Measurements from ENCODE around the gene RAB43.
"Not testable (repeated sequence)": the region's sequence is repeated elsewhere in the genome, so short reads cannot be mapped to it uniquely, and the experiment has no call there.

RAB43 gene

DNA sequence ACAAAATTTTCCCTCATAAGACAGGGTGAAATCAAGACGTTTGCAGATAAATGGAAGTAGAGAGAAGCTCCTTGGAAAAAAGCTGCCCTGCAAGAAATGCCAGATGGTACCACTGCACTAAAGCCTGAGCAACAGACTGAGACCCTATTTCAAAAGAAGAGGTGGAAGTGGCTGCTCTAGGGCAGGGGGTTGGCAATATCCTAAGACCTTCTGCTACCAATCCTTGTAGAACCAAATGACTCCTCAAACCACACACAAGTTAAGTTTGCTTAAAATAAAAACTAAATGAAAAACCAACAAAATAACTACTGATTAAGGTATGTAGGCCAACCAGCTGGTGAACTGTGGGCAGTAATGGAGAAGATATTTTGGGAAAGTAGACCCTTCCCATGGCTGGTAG, 21.3 kb downstream of the RAB43 start:
- DNase-seq (ENCODE audit: low read depth in 1 of 2, low spot score in 1 of 2) = no peak

DNA sequence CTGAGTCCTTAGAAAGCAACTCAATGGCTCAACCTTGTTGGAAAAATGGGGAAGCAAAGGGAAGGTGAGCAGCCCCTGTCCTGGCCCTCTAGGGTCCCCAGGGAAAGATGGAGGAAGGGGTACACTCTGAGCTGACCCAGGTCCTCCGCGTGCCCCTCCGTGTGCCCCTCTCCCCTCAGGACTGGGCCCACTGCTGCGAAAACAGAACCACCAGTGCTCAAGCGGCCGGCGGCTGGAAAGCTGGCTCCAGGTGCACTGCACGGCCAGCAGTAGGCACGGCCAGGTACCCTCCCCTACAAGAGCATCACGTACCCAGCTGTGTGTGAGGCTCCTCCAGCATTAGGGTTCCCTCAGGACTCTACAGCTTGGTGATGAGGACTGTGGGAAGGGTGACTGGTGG, 26.3 kb downstream of the RAB43 start:
- no peak for DNase-seq (ENCODE audit: low read depth in 1 of 2, low spot score in 1 of 2)

DNA sequence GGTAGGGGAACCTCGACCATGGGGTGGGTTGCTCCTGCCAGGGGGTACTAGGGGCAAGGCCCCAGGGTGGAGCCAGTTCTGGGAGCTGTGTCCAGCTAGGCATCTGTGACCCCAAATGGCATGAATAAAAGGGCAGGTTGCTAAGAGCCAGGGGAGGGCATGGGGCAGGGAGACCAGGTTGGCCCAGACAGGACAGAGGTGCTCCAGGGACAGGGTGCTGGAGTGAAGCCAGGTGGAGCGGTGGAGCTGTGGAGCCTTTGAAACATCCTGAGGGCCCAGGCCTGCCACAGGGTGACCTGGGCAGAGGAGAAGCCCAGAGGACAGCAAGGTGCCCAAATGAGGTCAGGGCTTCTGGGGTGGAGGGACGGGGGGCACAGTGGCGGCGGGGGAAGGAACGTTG, 33.3 kb downstream of the RAB43 start:
- not testable (repeated sequence) for DNase-seq (ENCODE audit: low read depth in 1 of 2, low spot score in 1 of 2)

DNA sequence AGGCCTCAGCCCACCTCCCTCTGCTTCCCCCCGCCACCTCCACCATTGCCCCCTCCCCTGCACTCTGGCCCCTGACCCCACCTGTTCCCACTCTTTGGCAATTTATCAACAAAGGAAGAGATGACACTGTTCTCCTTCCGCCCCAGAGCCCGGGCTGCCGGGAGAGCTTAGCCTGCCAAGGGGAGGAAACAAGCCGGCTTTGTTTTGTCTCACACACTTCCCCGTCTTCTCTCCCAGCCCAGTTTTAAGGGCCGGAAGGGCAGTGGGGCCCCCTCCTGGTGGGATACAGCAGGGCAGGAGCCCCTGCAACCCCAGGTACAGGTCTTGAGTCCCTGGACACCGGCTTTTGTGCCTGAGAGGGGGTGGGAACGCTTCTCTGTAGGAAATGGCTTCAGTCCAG, 33.7 kb downstream of the RAB43 start:
- DNase-seq (ENCODE audit: low read depth in 1 of 2, low spot score in 1 of 2) = not testable (repeated sequence)

DNA sequence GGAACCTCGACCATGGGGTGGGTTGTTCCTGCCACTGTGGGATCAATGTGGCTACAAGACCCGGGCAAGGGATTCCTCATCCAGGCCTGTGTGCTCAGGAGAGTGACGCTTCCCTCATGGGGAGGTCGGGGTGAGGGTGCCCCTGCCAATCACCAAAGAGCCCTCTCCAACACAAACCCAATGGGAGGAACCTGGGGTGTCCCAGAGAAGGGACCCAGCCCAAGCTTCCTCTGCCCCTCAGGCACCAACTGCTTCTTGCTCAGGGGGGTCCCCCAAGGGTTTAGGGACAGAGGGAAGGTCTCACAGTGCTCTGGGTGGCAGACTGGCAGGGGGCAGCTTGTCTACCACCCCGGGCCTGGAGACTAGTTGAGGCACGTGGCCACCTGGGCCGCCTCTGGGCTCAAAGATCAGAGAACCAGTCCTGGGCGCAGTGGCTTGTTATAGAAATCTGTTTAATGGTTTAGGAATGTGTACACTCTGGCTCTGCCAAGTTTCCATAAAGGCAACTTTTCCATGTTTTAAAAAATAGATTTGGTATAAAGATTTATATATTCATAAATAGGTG, 34.4 kb downstream of the RAB43 start:
- no peak for DNase-seq (ENCODE audit: low read depth in 1 of 2, low spot score in 1 of 2)

DNA sequence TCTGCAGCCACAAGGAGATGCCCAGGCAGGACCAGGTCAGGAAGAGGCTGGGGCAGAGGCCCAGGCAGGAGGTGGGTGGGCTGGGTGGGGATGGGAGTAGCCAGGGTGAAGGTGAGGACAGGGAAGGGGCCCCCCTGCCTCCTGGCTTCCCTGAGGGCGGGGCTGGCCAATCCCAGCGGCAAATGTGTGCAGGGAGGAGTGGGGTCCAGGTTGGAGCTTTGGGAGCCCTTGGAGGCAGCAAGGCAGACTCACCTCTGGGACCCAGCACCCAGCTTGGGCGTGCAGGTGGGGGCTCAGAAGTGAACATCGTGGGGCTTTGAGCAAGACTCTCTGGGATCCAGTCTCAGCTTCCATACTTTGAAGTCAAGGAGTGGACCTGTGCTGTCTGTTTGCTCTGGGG, 35.8 kb downstream of the RAB43 start:
- DNase-seq (ENCODE audit: low read depth in 1 of 2, low spot score in 1 of 2) = no peak

DNA sequence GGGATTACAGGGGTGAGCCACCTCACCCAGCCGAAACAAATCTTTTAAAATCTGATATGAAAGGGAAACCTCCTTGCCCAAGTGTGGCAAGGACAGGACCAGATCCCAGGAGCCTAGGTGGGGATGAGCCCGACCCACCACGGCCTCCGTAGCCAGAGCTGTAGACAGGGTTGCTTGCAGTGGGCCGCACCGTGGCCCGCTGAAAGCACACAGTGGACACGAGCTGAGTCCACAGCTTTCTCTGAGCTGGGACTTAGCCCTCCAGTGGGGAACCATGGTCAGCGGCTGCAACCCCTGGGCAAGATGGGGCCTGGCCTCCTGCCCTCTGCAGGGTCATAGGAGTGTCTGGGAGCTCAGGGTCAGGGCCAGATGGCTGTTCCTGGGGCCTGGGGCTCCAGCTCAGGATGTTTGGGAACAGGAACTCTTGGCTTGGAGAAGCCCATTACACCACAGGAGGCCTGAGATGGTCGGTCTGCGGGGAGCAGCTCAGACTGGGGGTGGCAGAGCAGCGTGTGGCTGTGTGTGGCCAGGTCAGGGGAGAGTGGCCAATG, 36.4 kb downstream of the RAB43 start:
- DNase-seq (ENCODE audit: low read depth in 1 of 2, low spot score in 1 of 2) = no peak

DNA sequence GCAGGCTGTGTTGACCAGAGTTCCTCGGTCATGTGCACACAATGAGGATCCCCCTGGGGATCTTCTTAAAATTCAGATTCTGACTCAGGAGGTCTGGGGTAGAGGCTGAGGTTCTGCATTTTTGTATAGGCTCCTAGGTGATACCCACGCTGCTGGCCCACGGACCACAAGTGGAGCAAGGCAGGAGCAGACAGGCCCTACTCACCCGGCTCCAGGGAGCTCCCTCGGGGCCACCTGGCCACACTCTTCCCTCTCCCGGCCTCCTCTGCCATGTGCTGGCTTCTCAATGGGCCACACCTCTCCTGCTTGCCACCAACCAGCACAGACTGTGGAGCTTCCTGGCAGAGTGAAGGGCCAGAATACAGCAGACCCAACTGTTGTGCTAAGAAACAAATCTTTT, 37.1 kb downstream of the RAB43 start:
- DNase-seq (ENCODE audit: low read depth in 1 of 2, low spot score in 1 of 2) = no peak

DNA sequence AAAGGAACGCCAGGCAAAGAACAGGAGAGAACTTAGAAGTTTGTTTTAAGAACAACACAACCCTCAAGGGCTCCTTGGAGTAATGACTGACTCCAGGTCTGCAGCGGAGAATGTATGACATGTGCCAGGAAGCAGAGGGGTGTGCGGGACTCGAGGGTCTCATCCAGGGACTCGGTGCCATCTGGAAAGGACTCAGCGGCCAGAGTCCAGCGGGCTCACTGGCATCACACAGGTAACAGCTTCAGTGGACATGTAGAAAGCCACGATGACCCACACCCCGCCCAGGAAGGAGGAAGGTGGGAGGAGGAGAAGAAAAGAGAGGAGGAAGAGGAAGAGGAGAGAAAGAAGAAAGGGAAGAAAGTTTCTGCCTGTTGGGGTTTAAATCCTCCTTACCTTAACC, 39.6 kb downstream of the RAB43 start:
- DNase-seq (ENCODE audit: low read depth in 1 of 2, low spot score in 1 of 2) = no peak

DNA sequence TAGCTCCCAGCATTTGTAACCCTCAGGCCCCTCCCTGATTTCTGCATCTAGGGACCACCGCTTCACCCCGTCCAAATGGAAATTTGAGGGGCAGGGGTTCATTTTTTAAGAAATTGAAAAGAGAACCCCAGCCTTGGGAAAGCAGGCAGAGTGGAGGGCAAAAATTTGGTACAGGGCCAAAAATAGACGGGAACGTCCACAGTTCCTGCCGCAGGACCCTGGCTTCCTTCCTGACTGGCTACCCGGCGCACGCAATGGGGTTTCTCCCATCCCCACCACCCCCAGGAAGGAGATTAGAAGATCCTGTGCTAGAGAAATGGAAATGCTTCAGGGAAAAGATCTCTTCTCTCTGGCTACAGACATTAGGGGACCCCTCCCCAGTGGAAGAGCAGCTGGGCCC, 40.1 kb downstream of the RAB43 start:
- DNase-seq (ENCODE audit: low read depth in 1 of 2, low spot score in 1 of 2) = no peak

DNA sequence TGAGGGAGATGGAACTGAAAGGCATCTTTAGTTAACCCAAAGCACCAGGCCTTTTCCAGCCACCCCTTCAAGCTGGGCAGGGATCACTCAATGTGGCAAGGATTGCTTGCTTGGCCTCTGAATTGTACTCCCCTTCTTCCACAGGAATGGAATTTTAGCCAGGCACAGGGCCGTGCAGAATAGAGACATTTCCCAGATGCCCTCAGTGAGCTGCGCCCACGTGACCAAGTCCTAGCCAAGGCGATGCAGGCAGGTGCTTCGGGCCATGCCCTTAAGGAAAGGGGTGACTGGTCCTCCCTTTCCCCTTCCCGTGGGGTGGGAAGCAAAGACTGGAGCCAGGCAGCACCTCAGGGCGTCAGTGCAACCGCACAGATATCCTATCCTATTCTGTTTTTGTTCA, 43.1 kb downstream of the RAB43 start:
- DNase-seq (ENCODE audit: low read depth in 1 of 2, low spot score in 1 of 2) = no peak

DNA sequence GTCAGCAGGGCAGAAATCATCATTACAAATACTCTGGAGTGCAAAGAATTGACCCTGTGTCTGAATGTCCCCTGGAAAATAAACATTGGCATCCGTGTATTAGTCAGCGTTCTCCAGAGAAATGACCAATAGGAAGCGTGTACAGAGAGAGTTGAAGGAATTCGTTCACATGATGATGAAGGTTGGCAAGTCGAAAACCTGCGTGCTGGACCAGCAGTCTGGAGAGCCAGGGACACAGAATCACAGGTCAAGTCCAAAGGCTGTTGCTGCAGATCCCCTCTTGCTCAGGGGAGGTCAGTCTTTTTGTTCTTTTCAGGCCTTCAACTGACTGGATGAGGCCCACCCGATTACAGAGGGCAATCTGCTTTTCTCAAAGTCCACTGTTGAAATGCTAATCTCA, 44.4 kb downstream of the RAB43 start:
- no peak for DNase-seq (ENCODE audit: low read depth in 1 of 2, low spot score in 1 of 2)

DNA sequence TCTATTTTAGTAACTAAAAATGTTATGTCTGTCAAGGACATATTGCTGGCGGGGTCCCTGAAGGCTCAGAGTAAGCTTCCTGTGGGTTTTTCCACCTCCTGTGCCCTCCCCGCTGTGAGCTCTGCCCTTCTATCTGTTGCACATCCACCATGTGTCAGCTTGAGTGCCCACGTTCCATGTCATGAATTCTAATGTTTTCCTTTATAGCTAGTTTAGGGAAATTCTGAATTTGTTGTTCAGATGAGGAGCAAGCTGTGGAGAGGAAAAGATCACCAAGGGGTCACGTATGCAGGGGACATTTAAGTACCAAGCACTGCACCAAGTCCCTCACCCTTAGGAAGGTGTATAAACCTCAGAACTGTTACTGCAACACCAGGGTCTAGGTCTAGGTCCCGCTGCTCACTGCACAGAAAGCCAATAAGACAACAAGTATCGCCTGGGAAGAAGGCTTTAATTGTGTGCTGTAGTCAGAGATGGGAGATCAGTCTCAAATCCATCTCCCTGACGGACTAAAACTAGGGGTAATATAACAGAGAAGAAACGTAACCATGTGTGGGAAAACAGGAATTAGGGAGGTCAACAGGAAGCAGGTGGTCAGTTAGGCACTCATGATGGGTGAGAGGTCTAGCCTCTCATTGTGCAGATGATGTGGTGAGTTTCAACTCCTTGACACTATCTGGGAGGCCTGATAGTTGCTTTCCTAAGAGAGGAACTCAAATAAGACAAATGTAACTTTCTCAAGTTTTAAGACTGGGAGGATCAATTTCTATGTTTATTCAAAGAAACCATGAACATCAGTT, 51.3 kb downstream of the RAB43 start:
- no peak for DNase-seq (ENCODE audit: low read depth in 1 of 2, low spot score in 1 of 2)

DNA sequence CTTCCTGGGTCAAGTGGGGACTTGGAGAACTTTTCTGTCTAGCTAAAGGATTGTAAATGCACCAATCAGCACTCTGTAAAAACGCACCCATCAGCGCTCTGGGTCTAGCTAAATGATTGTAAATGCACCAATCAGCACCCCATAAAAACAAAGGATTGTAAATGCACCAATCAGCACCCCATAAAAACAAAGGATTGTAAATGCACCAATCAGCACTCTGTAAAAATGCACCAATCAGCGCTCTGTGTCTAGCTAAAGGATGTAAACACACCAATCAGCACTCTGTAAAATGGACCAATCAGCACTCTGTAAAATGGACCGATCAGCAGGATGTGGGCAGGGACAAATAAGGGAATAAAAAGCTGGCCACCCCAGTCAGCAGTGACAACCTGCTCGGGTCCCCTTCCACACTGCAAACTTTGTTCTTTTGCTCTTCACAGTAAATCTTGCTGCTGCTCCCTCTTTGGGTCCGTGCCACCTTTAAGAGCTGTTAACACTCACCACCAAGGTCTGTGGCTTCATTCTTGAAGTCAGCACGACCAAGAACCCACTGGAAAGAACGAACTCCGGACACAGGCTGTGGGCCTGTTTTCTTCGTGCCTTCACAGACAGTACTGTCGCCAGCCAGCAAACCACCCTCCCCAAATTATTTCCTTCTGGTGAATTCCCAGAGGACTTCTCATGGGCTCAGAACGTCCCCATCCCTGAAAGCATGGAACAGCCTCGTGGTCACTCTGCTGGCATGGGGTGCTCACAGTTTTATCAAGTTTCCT, 52.1 kb downstream of the RAB43 start:
- DNase-seq (ENCODE audit: low read depth in 1 of 2, low spot score in 1 of 2) = not testable (repeated sequence)

DNA sequence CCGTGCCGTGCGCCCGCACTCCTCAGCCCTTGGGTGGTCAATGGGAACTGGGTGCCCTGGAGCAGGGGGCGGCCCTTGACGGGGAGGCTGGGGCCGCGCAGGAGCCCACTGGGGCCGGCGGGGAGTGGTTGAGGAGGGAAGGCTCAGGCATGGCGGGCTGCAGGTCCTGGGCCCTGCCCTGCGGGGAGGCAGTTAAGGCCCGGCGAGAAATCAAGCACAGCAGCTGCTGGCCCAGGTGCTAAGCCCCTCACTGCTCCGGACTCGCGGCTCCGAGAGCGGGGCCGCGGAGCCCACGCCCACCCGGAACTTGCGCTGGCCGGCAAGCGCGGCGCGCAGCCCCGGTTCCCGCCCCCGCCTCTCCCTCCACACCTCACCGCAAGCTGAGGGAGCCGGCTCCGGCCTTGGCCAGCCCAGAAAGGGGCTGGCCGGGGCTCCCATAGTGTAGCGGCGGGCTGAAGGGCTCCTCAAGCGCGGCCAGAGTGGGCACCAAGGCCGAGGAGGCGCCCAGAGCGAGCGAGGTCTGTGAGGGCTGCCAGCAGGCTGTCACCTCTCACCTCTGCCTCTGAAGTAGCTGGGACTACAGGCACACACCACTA, 53.2 kb downstream of the RAB43 start:
- DNase-seq (ENCODE audit: low read depth in 1 of 2, low spot score in 1 of 2) = no peak

DNA sequence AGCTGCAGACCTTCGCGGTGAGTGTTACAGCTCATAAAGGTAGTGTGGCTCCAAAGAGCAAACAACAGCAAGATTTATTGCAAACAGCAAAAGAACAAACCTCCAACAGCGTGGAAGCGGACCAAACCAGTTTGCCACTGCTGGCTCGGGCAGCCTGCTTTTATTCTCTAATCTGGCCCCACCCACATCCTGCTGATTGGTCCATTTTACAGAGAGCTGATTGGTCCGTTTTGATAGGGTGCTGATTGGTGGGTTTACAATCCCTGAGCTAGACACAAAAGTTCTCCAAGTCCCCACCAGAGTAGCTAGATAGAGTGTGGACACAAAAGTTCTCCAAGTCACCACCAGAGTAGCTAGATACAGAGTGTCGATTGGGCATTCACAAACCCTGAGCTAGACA, 53.9 kb downstream of the RAB43 start:
- DNase-seq (ENCODE audit: low read depth in 1 of 2, low spot score in 1 of 2) = not testable (repeated sequence)

DNA sequence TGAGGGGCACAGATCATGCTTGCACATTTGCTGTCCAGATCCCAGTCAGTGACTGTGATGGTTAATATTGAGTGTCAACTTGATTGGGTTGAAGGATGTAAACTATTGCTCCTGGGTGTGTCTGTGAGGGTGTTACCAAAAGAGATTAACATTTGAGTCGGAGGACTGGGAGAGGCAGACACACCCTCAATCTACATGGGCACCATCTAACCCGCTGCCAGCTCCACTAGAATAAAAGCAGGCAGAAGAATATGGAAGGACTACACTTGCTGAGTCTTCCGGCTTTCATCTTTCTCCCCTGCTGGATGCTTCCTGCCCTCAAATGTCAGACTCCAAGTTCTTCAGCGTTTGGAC, 55.9 kb downstream of the RAB43 start:
- no peak for DNase-seq (ENCODE audit: low read depth in 1 of 2, low spot score in 1 of 2)

DNA sequence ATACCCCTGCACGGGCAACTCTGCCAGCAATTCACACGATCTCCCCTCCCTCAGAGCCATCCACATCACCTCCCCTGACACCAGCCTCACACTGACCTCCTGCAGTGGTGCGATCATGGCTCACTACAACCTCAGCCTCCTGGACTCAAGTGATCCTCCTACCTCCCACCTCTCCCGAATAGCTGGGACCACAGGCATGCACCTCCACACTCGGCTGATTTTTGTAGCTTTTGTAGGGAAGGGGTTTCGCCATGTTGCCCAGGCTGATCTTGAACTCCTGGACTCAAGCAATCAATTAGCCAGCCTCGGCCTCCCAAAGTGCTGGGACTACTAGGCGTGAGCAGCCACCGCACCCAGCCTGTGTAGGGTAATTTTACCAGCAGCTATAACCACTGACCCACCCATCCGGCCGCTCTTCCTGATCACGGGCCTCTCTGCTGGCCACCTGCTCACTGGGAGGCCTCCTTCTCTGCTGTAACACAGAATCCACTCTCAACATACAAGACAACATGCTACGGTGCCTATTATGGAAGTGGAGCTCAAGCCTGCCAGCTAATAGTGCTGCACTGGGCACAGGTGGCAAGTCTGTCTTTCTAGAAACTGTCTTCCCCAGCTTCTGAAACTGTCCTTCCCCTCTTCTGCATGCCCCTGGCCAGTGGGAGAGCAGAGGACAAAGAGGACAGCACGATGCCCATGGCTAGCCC, 56.4 kb downstream of the RAB43 start:
- no peak for DNase-seq (ENCODE audit: low read depth in 1 of 2, low spot score in 1 of 2)

DNA sequence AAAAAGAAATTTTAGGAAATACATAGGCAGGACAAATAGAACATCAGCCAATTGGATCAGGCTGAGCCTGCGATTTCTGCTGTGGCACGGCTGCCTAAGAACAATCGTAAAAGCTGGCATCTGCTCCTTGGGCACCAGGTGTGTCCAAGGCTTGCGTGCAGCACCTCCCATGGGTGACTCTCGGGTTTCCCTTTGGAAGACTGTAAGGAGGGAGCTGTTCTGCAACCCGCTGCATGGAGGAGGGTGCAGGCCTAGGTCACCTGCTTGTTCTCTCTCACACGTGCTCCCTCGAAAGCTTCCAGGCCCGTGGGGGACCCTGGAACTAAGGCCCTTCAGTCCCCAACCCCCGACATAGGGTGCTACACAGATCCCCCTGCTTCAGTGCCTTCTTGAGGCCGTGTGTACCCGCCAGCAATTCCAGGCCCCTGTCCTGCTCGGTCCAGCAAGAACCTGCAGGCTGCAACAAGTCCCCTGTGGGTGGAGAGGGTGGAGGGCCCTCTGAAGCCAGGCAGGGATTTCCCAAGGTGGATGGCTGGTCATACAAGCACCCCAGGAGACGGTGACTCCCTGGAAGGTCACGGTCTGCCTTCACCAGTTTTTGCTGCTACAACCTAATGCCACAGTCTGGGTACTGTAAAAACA, 57.6 kb downstream of the RAB43 start:
- no peak for DNase-seq (ENCODE audit: low read depth in 1 of 2, low spot score in 1 of 2)

DNA sequence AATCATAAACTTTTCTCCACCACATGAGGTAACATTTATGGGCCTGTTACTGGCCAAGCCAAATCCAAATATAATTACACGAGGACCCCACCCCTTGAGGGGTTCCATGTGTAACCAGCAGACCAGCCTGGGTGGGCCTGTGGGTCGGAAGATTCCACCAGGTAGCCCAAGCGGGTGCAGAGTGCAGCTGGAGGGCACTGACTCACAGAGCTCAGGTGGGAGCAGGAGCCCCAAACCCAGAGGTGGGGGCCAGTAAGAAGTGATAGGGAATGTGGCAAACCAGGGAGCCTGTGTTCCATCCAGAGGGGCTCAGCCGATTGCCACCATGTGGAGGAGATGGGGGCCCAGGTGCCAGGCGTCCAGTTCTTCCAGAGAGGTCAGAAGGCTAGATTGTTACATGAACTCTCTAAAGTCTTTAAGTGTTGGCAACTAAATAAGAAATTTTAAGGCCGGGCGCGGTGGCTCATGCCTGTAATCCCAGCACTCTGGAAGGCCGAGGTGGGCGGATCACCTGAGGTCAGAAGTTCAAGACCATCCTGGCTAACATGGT, 58.4 kb downstream of the RAB43 start:
- no peak for DNase-seq (ENCODE audit: low read depth in 1 of 2, low spot score in 1 of 2)
